ENCODE results near the gene SLC35F4. TPM values are rescaled to one million over a fixed set of nuclear protein-coding genes. Genes with fewer than 3 reads are reported as not detected.

SLC35F4 gene
- total RNA-seq, 4 donors from 2014 or later = 1.5 to 4.0 (median 1.6) TPM

- 68 to 75% methylated on average over 2 of the region's 2 CpGs for WGBS, 2 donors
- no peak for DNase-seq
- H3K27me3 ChIP-seq = no peaks in the 10 kb centered on the region
- no peaks in the 10 kb centered on the region for H3K36me3 ChIP-seq
- no peaks in the 10 kb centered on the region for H3K4me1 ChIP-seq
- H3K9me3 ChIP-seq = no peaks in the 10 kb centered on the region
- intact Hi-C loops (cut with DNase I) = no loop called here
- H3K4me3 ChIP-seq (replicated peaks in 1 of 3) = no peak overlapping the region
- H3K27ac ChIP-seq = peak overlapping the region in 1 of 3 donors; percentile 32
- TF ChIP-seq POLR2A (IDR thresholded peaks at IDR 0.05) (no peak), CTCF (IDR thresholded peaks at IDR 0.05) (no peak)
These were observed 19.3 kb downstream of the SLC35F4 start for GRCh38 chr14:57846596-57846995.

- 66 to 77% methylated on average over 3 of the region's 3 CpGs for WGBS, 2 donors
- no peak for DNase-seq
- Histone ChIP-seq H3K36me3 (no peaks in the 10 kb centered on the region), H3K27ac (peak overlapping the region in 1 of 3 donors; percentile 32), H3K9me3 (no peaks in the 10 kb centered on the region), H3K4me3 (replicated peaks in 1 of 3) (no peak overlapping the region), H3K4me1 (no peaks in the 10 kb centered on the region), H3K27me3 (no peaks in the 10 kb centered on the region)
- intact Hi-C loops (cut with DNase I) = no loop called here
- TF ChIP-seq POLR2A (IDR thresholded peaks at IDR 0.05) (no peak), CTCF (IDR thresholded peaks at IDR 0.05) (no peak)
These were observed 19.9 kb downstream of the SLC35F4 start for GRCh38 chr14:57845802-57846531.

GRCh38 chr14:57845316-57845715, 20.6 kb downstream of the SLC35F4 start:
- H3K27ac ChIP-seq = no peak overlapping the region
- no peaks in the 10 kb centered on the region for H3K27me3 ChIP-seq
- no peaks in the 10 kb centered on the region for H3K36me3 ChIP-seq
- no peaks in the 10 kb centered on the region for H3K4me1 ChIP-seq
- TF ChIP-seq POLR2A (IDR thresholded peaks at IDR 0.05) (no peak), CTCF (IDR thresholded peaks at IDR 0.05) (no peak)
- H3K9me3 ChIP-seq = no peaks in the 10 kb centered on the region
- intact Hi-C loops (cut with DNase I) = no loop called here
- no peak overlapping the region for H3K4me3 ChIP-seq (replicated peaks in 1 of 3)
- no peak for DNase-seq
- 83 to 96% methylated on average over 3 of the region's 3 CpGs for WGBS, 2 donors

- Histone ChIP-seq H3K4me3 (replicated peaks in 1 of 3) (no peak overlapping the region), H3K27ac (no peak overlapping the region), H3K36me3 (no peaks in the 10 kb centered on the region), H3K4me1 (peaks cover 38 to 40% of the 10 kb centered on the region in 2 donors), H3K9me3 (no peaks in the 10 kb centered on the region), H3K27me3 (no peaks in the 10 kb centered on the region)
- WGBS, 2 donors = 90 to 92% methylated on average over 8 of the region's 8 CpGs
- intact Hi-C loops (cut with DNase I) = no loop called here
- DNase-seq = no peak
- TF ChIP-seq CTCF (IDR thresholded peaks at IDR 0.05) (no peak), POLR2A (IDR thresholded peaks at IDR 0.05) (no peak)
These were observed 28.6 kb downstream of the SLC35F4 start for GRCh38 chr14:57837267-57837666.

GRCh38 chr14:57835766-57836165, 30.1 kb downstream of the SLC35F4 start:
- 31 to 33% methylated on average over 2 of the region's 2 CpGs for WGBS, 2 donors
- no peaks in the 10 kb centered on the region for H3K9me3 ChIP-seq
- TF ChIP-seq POLR2A (IDR thresholded peaks at IDR 0.05) (no peak), CTCF (IDR thresholded peaks at IDR 0.05) (peak in 1 of 6 experiments; percentile 27)
- peaks cover 45 to 52% of the 10 kb centered on the region in 2 donors for H3K4me1 ChIP-seq
- no peak overlapping the region for H3K4me3 ChIP-seq (replicated peaks in 1 of 3)
- no peak for DNase-seq
- intact Hi-C loops (cut with DNase I) = no loop called here
- H3K27me3 ChIP-seq = no peaks in the 10 kb centered on the region
- no peaks in the 10 kb centered on the region for H3K36me3 ChIP-seq
- peak overlapping the region; percentile 85 to 91 (median 89) for H3K27ac ChIP-seq

All from thyroid gland (tissue), 4 donors.